ENCODE data around the gene DCAF12.

DNA sequence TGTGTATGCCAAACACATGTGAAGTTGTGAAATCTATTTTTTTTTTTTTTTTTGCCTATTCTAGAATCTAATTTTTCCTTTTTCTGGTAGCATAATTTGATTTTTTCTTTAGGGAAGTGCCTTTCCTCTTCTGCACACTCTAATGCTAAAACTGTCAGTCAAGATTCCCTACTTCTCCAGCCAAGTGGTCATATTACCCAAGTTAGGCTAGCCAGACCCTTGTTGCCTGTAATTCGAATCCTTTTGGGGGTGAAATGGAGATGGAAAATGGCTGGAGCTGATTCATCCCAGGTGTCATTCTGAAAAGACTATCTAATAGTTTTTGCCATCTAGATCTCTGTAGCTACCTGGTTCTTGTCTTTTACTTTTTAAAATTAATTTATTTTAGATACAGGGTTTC is 27.6 kb upstream of the DCAF12 start:
- TF ChIP-seq, protein P1, sequence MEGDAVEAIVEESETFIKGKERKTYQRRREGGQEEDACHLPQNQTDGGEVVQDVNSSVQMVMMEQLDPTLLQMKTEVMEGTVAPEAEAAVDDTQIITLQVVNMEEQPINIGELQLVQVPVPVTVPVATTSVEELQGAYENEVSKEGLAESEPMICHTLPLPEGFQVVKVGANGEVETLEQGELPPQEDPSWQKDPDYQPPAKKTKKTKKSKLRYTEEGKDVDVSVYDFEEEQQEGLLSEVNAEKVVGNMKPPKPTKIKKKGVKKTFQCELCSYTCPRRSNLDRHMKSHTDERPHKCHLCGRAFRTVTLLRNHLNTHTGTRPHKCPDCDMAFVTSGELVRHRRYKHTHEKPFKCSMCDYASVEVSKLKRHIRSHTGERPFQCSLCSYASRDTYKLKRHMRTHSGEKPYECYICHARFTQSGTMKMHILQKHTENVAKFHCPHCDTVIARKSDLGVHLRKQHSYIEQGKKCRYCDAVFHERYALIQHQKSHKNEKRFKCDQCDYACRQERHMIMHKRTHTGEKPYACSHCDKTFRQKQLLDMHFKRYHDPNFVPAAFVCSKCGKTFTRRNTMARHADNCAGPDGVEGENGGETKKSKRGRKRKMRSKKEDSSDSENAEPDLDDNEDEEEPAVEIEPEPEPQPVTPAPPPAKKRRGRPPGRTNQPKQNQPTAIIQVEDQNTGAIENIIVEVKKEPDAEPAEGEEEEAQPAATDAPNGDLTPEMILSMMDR (tag by site-specific recombination; IDR thresholded peaks at IDR 0.05), result no peak
- TF ChIP-seq ZNF560 (tag by site-specific recombination; IDR thresholded peaks at IDR 0.05; ENCODE audit: borderline replicate concordance) (no peak), ZBTB20 (tag by site-specific recombination; IDR thresholded peaks at IDR 0.05) (no peak), ZNF37A (tag by site-specific recombination; IDR thresholded peaks at IDR 0.05) (no peak), ZNF558 (tag by site-specific recombination; IDR thresholded peaks at IDR 0.05) (no peak), ZNF114 (tag by site-specific recombination; IDR thresholded peaks at IDR 0.05) (no peak), SCRT1 (tag by site-specific recombination; IDR thresholded peaks at IDR 0.05; ENCODE audit: borderline replicate concordance) (no peak), MEIS1 (CRISPR knock-in tag; IDR thresholded peaks at IDR 0.05; ENCODE audit: borderline replicate concordance) (no peak), ZNF24 (tag by site-specific recombination; IDR thresholded peaks at IDR 0.05) (no peak), KLF10 (tag by site-specific recombination; IDR thresholded peaks at IDR 0.05) (no peak)
- TF ChIP-seq, protein P2, sequence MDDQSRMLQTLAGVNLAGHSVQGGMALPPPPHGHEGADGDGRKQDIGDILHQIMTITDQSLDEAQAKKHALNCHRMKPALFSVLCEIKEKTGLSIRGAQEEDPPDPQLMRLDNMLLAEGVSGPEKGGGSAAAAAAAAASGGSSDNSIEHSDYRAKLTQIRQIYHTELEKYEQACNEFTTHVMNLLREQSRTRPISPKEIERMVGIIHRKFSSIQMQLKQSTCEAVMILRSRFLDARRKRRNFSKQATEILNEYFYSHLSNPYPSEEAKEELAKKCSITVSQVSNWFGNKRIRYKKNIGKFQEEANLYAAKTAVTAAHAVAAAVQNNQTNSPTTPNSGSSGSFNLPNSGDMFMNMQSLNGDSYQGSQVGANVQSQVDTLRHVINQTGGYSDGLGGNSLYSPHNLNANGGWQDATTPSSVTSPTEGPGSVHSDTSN (CRISPR knock-in tag; IDR thresholded peaks at IDR 0.05), result no peak
- TF ChIP-seq, protein P3, sequence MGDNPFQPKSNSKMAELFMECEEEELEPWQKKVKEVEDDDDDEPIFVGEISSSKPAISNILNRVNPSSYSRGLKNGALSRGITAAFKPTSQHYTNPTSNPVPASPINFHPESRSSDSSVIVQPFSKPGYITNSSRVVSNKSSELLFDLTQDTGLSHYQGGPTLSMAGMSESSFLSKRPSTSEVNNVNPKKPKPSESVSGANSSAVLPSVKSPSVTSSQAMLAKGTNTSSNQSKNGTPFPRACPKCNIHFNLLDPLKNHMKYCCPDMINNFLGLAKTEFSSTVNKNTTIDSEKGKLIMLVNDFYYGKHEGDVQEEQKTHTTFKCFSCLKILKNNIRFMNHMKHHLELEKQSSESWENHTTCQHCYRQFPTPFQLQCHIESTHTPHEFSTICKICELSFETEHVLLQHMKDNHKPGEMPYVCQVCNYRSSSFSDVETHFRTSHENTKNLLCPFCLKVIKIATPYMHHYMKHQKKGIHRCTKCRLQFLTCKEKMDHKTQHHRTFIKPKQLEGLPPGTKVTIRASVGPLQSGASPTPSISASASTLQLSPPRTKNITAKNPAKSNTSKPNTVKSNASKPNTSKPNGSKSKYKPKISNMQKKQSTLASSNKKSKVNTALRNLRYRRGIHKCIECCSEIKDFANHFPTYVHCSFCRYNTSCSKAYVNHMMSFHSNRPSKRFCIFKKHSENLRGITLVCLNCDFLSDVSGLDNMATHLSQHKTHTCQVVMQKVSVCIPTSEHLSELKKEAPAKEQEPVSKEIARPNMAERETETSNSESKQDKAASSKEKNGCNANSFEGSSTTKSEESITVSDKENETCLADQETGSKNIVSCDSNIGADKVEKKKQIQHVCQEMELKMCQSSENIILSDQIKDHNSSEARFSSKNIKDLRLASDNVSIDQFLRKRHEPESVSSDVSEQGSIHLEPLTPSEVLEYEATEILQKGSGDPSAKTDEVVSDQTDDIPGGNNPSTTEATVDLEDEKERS (tag by site-specific recombination; IDR thresholded peaks at IDR 0.05), result no peak
